ENCODE results near the gene PRKACA.
"Not testable (repeated sequence)": the region's sequence is repeated elsewhere in the genome, so short reads cannot be mapped to it uniquely, and the experiment has no call there.

Gene PRKACA

GRCh38 chr19:14147797-14148605 is 30.4 kb upstream of the PRKACA start:
- DNase-seq (ENCODE audit: low spot score) = no peak

- no peak for DNase-seq (ENCODE audit: low spot score)
Measured at GRCh38 chr19:14146789-14147216, 29.2 kb upstream of the PRKACA start.

DNA sequence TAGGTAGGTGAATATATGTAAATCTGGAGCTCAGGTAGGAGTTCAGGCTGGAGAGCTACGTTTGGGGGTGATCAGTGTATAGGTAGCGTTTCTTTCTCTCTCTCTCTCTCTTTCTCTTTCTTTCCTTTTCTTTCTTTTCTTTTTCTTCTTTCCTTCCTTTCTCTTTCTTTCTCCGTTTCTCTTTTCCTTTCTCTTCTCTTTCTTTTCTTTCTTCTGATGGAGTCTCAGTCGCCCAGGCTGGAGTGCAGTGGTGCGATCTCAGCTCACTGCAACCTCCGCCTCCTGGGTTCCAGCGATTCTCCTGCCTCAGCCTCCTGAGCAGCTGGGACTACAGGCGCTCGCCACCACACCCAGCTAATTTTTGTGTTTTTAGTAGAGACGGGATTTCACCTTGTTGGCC is 28.6 kb upstream of the PRKACA start:
- DNase-seq (ENCODE audit: low spot score) = not testable (repeated sequence)

- no peak for DNase-seq (ENCODE audit: low spot score)
Measured at GRCh38 chr19:14145381-14145780, 27.8 kb upstream of the PRKACA start.

GRCh38 chr19:14142262-14143190 is 25.0 kb upstream of the PRKACA start:
- peak; percentile 49 for DNase-seq (ENCODE audit: low spot score)

DNA sequence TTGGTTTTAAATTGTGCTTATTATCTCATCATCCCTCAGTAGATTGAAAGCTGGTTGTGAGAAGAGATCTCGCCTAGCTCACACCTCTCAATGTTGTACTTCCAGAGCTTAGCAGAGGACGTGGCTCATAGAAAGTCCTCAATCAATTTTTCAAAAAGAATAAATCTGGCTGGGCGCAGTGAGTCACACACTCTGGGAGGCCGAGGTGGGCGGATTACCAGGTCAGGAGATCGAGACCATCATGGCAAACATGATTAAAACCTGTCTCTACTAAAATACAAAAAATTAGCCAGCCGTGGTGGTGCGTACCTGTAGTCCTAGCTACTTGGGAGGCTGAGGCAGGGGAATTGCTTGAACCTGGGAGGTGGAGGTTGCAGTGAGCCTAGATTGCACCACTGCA is 23.5 kb upstream of the PRKACA start:
- DNase-seq (ENCODE audit: low spot score) = no peak

GRCh38 chr19:14139944-14140343 is 22.4 kb upstream of the PRKACA start:
- no peak for DNase-seq (ENCODE audit: low spot score)

DNA sequence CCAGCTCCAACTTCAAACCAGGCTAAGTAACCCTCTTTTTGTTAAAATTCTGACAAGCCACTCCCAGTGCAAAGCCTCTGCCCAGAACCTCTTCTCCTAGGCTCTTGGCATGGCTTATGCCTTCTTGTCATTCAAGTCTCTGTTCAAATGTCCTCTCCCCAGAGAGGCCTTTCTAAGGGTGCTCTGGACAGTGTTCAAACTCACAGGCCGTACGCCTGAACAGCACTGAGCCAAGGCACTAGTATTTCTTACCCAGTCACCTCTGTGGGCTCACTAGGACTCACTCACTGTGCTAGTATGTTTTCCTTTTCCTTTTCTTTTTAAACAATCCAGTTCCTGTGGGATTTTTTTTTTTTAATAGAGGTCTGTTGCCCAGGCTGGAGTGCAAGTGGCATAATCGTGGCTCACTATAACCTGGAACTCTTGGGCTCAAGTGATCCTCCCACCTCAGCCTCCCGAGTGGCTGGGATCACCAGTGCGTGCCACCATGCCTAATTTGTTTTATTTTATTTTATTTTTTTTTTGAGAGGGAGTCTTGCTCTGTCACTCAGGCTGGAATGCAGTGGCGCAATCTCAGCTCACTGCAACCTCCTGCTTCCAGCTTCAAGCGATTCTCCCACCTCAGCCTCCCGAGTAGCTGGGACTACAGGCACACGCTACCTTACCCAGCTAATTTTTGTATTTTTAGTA is 21.2 kb upstream of the PRKACA start:
- DNase-seq (ENCODE audit: low spot score) = no peak

DNA sequence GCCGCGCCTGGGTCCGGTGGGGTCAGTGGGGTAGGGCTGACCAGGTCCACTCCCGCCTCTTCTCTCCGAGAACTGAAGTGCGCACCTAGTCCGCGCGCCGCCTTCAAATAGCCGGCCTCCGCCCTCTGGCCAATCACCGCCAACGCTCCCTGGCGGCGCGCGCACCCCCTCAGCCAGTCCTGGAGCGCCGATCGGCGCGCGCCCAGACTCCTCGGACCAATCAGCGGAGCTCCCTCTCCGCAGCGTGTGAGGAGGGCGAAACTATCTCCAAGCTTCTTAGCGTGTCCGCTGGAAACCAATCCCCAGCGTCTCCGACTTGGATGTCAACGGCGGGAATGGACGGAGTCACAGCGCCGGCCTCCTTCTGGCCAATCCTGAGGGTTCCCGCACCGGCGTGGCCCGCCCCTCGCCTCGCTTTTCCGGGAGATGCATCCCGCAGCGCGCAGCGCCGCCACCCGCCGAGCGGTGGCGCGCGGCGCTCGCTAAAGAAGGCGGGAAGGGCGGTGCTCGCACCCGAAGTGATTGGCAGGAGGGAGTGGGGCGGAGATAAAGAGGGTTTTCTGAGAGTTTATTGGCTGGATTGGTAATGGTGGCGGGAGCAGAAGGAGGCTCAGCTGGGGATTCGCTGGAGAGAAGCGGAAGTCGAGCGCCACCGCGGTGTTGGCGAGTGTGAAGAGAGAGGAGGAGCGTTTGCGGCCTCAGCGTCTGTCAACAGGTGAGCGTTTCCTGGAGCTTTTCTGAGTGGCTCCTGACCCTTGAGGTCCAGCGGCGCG is 19.1 kb upstream of the PRKACA start, which contains the start of gene ASF1B:
Gene ASF1B, minus strand, starts transcription at position 81 of the 773 bp plus-strand sequence. CDS start 133 bp downstream, outside the sequence.
- peak; percentile 99 for DNase-seq (ENCODE audit: low spot score)

DNA sequence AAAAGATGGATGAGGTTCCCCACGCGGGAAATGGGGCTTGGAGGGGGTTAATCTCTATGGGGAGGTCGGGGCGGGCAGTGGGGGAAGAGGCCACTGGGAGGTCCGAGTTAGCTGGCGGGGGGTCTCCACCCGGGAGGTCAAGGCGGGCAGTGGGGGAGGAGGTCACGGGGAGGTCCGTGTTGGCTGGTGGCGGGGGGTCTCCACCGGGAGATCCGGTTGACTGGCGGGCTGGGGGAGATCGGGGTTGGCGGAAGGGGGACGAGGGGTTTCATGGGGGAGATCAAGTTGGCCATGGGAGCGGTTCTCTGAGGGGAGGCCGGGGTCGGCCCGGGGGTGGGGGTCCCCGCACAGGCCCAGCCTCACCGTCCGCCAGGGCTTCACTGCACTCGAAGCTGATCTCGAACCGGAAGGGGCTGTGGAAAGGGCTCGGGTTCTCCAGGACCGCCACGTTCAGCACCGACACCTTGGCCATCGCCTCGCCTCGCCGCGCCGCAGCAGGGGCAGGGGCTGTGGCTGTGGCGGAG is 18.5 kb upstream of the PRKACA start:
- DNase-seq (ENCODE audit: low spot score) = no peak

- DNase-seq (ENCODE audit: low spot score) = no peak
Measured at GRCh38 chr19:14135355-14135754, 17.8 kb upstream of the PRKACA start.

- no peak for DNase-seq (ENCODE audit: low spot score)
Measured at GRCh38 chr19:14127929-14128509, 10.5 kb upstream of the PRKACA start.

GRCh38 chr19:14127176-14127575 is 9.6 kb upstream of the PRKACA start:
- no peak for DNase-seq (ENCODE audit: low spot score)

- no peak for DNase-seq (ENCODE audit: low spot score)
Measured at GRCh38 chr19:14122924-14123323, 5.4 kb upstream of the PRKACA start.

DNA sequence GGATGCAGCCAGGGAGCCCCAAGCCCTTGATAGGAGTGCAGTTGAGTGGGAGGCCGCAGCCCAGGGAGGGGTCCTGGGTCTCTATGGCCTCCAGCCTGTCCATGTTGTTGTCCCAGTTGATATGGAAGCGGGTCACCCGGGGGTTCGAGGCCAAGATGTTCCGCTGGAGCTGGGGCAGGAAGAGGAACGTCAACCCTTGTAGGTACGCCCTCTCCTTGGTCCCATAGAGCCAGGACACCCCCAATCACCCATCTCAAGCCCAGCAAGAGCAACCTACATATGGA is 2.9 kb upstream of the PRKACA start:
- no peak for DNase-seq (ENCODE audit: low spot score)

- no peak for DNase-seq (ENCODE audit: low spot score)
Measured at GRCh38 chr19:14119644-14120496, 2.3 kb upstream of the PRKACA start.

GRCh38 chr19:14119146-14119545 is 1.6 kb upstream of the PRKACA start:
- no peak for DNase-seq (ENCODE audit: low spot score)

- DNase-seq (ENCODE audit: low spot score) = no peak
Measured at GRCh38 chr19:14118165-14119051, 846 bp upstream of the PRKACA start.

DNA sequence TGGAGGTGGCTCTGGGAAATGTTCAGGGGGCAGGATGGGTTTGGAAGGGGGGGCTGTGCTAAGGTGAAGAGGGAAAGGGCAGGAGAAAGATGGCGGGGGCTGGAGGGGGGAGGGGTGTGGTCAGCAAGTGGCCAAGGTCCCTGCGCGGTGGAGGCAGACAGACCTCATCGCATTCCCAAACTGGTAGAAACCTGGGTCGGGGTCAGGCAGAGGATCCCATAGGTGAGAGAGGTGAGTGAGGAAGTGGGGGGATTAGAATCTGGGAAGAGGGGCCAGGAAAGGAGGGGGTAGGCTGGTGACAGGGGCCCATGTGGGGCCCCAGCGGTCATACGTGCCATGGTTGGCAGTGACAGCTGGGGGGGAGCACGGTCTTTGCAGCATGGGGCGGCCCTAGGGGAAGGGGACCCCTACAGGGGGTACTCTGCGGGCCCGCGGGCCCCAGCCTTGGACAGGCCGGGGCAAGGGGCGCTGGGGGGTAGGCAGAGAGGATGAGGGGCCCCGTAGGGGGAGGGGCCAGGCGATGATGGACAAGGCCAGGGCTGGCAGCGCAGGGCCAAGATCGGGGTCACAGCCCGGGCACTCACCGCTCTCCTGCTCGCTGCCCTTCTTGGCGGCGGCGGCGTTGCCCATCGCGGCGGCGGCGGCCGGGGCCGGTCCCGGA is 514 bp downstream of the PRKACA start:
- no peak for DNase-seq (ENCODE audit: low spot score)
